Inferior parietal cortex (tissue), 1 donor: ENCODE results near the gene MTMR12.
"Not testable (repeated sequence)": the region's sequence is repeated elsewhere in the genome, so short reads cannot be mapped to it uniquely, and the experiment has no call there.

Experiments used
- DNase-seq: peaks from one replicate; pipeline ENCODE4 v3.0.0-alpha.2; 2016; ENCODE audit errors: extremely low spot score

Gene MTMR12

DNA sequence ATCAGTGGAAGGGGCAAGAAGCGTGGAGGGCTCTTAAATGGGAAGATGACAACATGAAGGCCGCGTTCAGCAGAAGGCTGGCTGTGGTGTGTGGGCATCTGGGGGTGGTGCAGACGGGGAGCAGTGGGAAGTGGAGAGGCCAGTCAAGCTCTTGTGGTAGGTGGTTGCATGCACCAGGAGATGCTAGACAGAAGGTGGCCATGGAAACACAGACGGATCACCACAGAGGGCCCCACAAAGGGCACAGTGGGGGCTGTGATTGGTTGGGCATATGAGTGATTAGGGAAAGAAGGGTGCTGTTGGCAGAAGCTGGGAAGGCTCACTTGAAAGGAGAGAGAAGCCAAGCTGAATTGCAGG lies 14.7 kb downstream of the MTMR12 start:
- DNase-seq, result no peak

DNA sequence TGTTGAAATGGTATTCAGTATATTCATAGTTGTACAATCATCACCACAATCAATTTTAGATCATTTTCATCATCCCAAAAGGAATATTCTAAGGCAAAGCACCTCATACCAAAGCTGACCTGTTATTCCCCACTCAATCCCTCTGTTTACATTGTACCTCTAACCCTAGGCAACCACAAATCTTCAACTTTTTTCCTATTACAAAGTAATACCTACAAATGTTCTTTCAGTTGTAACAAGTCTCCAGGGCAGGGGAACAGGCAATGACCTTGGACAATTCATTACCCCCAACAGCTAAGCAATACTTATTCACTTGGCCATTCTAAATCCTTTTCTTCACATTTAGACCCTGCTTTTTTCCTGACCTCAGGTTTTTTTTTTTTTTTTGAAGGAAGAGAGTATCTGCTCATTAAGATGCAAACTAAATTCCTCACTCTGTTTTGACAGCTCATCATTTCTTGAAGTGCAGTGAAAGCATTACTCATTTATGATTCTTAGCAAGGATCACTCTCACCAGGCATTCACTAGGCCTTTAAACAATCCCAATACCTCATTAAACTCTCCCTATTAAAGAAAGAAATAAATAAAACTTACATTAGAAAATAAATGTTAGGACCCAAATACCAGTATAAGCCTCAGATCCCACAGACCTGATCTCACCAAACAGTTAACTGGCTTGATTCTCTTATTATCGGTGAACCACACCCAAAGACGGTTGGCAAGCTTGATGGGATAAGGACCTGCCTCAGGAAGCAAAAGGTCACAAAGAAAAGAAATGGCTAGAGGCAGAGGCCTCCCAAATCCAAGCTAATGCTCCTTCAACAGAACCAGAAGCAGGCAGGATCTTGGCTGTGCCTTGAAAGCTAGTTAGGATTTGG lies 15.3 kb downstream of the MTMR12 start:
- DNase-seq, result no peak

DNA sequence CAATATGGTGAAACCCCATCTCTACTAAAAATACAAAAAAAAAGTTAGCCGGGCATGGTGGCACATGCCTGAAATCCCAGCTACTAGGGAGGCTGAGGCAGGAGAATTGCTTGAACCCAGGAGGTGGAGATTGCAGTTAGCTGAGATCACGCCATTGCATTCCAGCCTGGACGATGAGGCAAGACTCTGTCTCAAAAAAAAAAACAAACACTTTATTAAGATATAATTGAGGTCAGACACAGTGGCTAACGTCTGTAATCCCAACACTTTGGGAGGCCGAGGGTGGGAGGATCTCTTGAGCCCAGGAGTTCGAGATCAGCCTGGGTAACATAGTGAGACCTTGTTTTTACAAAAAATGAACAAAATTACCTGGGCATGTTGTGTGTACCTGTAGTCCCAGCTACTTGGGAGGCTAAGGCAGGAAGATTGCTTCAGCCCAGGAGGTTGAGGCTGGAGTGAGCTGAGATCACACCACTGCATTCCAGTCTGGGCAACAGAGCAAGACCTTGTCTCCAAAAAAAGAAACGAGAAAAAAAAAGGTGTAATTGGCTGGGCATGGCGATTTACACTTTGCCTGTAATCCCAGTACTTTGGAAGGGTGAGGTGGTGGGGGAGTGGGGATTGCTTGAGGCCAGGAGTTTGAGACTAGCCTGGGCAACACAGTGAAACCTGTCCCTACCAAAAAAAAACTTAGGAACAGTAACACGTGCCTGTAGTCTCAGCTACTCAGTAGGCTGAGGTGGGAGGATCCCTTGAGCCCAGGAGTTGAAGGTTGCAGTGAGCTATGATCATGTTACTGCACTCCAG lies 16.6 kb downstream of the MTMR12 start:
- not testable (repeated sequence) for DNase-seq

DNA sequence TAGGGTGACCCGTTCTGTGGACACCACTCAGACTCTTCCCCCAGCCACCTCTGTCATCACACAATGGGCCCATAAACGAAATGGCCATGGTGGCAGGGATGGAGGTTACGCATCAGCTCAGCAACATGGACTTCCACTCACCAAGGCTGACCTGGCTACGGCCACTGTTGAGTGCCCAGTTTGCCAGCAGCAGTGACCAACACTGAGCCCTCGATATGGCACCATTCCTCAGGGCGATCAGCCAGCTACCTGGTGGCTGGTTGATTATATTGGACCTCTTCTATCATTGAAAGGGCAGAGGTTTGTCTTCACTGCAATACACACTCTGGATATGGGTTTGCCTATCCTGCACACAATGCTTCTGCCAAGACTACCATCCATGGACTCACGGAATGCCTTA lies 21.1 kb downstream of the MTMR12 start:
- DNase-seq, result no peak

DNA sequence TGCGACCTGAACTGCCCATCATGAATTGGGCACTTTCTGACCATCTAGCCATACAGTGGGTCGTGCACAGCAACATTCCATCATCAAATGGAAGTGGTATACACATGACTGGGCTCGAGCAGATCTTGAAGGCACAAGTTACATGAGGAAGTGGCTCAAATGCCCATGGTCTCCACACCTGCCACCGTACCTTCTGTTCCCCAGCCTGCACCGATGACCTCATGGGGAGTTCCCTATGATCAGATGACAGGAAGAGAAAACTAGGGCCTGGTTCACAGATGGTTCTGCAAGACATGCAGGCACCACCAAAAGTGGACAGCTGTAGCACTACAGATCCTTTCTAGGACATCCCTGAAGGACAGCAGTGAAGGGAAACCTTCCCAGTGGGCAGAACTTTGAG lies 21.8 kb downstream of the MTMR12 start:
- no peak for DNase-seq

DNA sequence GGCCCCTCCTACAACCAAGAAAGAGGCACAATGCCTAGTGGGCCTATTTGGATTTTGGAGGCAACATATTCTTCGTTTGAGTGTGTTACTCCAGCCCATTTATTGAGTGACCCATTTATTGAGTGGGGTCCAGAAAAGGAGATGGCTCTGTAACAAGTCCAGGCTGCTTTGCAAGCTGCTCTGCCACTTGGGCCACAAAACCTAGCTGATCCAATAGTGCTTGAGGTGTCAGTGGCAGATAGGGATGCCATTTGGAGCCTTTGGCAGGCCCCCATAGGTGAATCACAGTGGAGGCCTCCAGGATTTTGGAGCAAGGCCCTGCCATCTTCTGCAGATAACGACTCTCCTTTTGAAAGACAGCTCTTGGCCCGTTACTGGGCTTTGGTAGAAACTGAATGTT lies 22.2 kb downstream of the MTMR12 start:
- not testable (repeated sequence) for DNase-seq

DNA sequence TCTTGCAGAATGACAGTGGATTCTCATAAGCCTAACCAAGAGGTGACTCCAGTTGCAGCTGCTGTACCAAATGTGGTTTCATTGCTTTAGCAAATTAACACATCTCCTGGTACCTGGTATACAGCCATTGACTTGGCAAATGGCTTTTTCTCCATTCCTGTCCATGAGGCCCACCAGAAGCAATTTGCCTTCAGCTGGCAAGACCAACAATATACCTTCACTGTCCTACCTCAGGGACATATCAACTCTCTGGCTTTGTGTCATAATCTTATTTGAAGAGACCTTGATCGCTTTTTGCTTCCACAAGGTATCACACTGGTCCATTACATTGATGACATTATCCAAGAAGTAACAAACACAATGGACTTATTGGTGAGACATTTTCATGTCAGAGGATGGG lies 22.8 kb downstream of the MTMR12 start:
- not testable (repeated sequence) for DNase-seq

DNA sequence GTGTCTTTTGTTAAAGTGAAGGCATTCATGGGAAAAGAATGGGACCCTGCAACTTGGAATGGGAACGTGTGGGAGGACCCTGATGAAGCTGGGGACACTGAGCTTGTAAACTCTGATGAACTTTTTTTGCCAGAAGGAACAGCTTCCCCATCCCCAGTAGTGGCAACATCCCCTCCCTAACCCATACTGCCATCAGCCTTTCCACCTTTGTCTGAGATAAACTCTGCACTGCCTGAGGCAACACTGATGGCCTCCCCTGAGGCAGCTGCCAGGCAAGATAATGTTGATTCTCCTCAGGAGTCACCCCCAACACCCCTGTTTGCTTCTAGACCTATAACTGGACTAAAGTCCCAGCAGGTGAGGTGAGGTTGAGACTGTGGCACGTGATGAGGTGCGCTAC lies 24.6 kb downstream of the MTMR12 start:
- not testable (repeated sequence) for DNase-seq

DNA sequence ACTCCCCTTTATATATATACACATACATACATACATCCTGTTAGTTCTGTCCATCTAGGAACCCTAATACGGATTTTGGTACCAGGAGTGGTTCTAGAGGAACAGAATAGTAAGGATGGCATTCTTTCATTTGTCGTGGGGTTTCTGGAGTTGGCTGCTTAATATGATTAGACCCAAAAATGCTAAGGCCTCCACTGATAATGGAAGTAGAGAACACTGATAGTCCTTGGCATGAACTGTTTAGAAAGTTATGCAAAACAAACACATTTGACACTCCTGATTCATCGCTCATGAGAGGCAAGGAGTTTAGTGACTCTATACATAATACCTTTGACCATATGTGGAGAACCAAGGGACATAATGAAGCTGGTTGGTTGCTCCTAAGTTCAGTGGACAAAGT lies 25.2 kb downstream of the MTMR12 start:
- DNase-seq, result not testable (repeated sequence)

DNA sequence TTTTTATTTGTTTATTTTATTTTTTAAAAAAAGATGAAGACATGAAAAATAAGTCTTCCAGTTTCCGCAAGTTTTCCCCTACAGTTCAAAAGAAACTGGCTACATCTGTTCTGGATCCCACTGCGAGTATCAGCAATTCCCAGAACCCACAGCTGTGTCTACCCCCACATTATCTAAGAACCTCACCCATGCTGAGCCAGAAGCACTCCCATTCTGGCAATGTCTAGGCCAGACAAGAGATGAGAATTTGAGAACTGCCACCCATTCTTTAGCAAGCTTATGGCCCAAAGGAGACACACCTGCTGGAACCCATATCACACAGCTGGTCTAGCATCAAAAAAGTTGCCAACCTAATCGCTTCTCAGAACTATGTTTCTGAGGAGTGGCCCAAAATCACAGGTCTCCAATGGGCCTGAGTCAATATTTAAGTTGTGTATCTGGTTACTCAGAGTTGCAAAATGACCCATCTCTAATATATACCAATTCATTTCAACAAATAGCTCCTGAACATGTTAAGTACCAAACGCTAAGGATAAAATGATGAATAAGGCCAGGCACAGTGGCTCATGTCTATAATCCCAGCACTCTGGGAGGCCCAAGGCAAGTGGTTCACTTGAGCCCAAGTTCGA lies 27.1 kb downstream of the MTMR12 start:
- no peak for DNase-seq

DNA sequence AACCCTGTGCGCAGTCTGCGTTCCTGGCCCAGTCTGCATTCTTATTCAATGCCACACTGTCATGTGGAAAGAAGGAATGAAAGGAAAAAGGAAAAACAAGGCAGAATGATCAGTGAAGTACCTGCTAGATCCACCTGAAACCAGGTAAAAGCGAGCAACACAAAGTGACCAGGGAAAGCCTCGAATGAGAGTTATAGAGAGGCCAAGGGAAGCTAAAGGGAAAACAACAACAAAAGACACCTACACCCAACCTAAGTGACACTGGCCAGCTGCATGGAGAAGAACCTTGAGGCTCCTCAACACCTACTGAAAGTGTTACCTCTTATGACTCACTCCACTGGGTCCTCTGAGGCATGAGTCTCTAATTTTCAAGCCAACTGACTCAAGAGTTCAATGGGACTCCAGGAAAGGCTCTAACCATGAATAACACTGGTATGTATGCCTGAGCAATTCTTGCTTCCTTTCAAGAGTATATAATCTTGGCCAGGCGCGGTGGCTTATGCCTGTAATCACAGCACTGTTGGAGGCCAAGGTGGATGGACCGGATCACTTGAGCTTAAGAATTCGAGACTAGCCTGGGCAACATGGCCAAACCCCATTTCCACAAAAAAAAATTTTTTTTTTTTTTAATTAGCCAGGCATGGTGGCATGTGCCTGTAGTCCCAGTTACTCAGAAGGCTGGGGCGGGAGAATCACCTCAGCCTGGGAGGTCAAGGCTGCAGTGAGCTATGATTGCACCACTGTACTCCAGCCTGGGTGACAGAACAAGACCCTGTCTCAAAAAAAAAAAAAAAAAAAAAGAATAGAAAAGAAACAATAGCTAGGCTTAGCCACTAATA lies 29.0 kb downstream of the MTMR12 start:
- DNase-seq, result no peak

DNA sequence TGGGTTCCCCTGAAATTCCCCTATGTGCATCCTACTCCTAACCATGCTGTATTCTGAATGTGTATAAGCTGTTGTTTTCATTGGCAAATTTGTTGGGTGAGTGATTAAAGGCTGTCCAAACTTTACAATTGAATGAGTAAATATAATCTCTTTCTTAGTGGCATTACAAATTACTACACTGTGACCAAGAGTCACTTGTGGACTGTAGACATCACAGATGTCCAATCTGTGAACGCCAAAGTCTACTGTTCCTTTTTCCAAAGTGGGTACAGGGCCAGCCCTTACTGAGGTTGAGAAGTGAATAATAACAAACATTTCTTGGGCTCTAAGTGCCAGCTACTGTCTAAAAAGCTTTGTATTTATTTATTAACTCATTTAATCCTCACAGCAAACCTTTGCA lies 29.7 kb downstream of the MTMR12 start:
- DNase-seq, result no peak

DNA sequence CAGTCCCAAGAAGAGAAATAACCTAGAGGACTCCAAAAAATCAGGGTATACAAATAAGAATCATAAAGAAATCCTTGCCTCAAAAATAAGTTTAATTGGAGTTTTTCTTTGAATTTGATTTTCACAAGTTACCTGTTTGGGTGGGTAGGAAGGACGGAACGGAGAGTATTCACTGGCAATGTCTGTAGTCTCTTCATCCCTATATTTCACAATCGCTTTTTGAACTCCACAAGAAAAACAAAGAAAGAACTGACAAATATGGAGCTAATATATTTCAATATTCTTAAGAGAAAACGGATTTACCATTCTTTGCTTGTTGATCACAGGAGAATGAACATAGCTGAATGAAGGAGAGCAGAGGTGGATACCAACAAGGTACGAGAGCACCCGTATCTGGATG lies 30.1 kb downstream of the MTMR12 start:
- DNase-seq, result no peak

DNA sequence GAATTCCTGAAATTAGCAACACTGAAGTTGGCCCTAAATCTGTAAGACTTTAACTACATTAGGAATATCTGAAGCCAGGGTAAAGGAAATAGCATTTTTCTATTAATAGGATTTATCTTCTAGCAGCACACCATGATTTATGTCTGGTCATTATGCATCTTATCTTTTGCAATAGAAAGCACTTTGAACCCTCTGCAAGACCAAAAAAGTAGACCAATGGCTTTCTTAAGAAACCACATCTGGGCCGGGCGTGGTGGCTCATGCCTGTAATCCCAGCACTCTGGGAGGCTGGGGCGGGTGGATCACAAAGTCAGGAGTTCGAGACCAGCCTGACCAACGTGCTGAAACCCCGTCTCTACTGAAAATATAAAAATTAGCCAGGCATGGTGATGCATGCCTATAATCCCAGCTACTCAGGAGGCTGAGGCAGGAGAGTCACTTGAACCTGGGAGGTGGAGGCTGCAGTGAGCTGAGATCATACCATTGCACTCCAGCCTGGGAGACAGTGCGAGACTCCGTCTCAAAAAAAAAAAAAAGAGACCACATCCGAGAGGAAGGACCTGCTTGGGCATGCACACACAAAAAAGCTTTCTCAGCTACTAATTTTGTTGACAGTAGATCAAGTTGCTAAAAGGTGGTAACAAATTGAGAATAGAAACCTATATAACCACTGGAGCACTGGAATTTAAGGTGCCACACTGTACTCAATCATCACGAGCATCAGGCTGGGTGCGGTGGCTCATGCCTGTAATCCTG lies 31.2 kb downstream of the MTMR12 start:
- DNase-seq, result not testable (repeated sequence)

DNA sequence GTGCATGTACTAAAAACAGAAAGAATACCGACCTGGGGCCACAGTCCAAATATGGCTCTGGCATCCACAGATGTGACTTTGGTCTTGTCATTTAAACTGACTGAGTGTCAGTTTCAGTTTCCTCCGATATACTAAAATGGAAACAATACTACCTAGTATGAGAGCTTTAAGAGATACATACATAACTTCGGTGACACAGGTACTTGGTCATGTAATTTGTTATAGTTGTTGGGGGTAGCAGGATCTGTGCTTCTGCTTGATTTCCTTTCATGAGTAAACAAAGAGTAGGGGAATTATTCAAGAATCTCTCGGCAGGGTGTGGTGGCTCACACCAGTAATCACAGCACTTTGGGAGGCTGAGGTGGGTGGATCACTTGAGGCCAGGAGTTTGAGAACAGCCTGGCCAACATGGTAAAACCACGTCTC lies 32.1 kb downstream of the MTMR12 start:
- DNase-seq, result no peak

DNA sequence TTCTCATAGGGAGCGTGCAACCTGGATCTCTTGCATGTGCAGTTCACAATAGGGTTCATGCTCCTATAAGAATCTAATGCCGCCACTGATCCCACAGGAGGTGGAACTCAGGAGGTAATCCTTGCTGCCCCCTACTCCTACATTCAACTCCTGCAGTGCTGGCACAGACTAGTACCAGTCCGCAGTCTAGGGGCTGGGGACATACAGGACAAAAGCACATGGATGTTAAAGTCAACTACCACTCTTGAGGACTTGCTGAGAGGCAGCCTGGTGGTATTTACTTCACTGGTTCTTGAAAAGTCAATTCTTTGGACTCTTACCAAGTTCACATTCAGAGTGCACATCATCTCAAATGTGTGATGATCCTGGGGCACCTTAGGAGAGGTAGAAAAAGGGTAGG lies 33.0 kb downstream of the MTMR12 start:
- no peak for DNase-seq

DNA sequence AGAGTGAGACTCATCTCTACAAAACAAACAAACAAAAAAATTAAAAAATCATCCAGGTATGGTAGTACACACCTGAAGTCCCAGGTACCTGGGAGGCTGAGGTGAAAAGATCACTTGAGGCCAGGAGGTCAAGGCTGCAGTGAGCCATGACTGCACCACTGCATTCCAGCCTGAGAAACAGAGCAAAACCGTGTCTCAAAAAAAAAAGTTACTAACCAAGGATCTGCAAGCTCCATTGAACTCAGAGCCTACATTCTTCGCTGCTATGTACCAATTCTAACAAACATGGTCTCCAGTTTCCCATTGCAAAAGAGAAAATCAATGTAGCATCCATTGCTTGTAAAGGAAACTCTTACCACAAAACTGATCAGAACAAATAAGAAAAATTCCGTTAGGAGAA lies 33.5 kb downstream of the MTMR12 start:
- no peak for DNase-seq

DNA sequence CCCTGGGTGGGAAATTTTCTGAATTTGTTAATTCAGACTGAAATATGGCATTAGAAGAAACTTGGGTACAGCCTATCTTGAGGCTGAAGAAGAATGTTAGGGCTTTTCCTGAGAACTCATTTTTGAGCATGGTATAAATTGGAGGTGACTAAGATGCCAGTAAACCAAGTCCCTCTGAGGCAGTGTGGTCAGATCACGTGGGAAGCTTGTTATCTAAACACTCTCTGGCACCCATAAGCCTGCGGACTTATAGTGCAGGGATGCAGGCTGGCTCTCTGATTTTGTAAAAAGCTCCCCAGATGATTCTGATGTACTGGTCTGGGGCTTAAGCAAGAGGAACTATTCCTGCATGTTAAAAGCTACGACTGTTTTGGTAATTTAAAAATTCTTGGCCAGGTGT lies 34.3 kb downstream of the MTMR12 start:
- no peak for DNase-seq

DNA sequence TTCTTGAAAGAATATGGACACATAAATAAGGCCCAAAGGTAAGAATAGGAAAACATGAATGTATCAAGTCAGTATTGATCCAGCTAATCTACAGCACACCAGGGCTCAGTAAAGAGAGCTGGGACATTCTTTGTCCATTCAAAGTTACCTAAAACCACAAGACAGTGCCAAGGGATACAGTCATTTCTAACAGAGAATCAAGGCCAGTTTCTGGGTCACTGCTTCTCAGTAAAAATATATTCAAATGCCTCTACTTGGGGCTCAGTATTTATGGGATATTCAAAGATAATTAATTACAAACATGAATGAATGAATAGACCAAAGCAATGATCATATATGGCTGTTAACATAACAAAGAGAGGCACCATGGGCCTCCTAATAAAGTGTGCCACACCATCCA lies 34.9 kb downstream of the MTMR12 start:
- DNase-seq, result no peak

DNA sequence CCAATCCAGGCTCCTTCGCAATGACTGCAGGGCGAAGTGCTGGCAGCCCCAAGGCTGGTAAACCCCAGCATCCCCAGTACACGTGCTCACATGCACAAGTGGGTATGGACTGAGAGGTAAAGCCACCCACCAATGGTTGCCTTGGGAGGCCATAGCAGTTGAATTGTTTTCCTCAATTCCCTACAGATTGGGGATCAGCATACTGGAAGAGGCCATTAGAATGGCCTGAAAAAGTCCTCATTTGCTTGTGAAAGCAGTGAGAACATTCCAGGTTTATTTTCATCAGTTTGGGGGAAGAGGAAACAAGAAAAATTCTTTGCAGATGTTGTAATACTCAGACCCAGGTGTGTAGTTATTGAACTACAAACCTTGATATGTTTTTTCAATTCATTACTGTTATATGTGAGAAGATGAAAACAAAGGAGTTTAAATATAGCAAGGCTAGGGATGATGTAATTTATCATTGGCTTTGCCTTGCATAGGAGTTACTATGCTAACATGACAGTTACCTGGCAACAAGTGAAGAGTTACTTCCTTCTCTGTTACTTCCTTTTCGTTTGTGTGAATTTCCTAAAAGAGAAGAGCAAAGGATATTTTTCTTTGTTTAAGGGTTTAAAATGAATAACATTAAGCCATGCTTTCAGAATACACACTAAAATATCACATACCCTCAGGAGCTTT lies 36.4 kb downstream of the MTMR12 start:
- no peak for DNase-seq
